Vagina (tissue), 2 donors: Measurements from ENCODE around the gene NPEPPS. TPM values are rescaled to one million over a fixed set of nuclear protein-coding genes. Genes with fewer than 3 reads are reported as not detected.
A peak's percentile ranks its signal among the peaks of the same experiment; 100 is the strongest.

Experiments used
- DNase-seq, 2 donors: peaks; one replicate each; pipeline ENCODE4 v3.0.0-alpha.2; 2017; ENCODE audit errors: extremely low spot score in 2 of 2
- H3K27ac ChIP-seq: fragments of 200-600 bp; sonication (generic); one replicate; pipeline ENCODE4 v1.5.1; 2019
- H3K27me3 ChIP-seq: fragments of 200-600 bp; sonication (generic); one replicate; pipeline ENCODE4 v1.5.1; 2019
- H3K36me3 ChIP-seq, 2 donors: fragments of 200-600 bp; sonication (generic); one replicate each; pipeline ENCODE4 v1.5.1; 2017 to 2019
- H3K4me1 ChIP-seq: fragments of 200-600 bp; sonication (generic); one replicate; pipeline ENCODE4 v1.5.1; 2019
- H3K4me3 ChIP-seq, 2 donors: fragments of 200-600 bp; sonication (generic); 1 replicate in 1 of 2; 2 replicates in 1 of 2; pipeline ENCODE4 v1.5.1; 2016 to 2019
- H3K9me3 ChIP-seq: fragments of 200-600 bp; sonication (generic); one replicate; pipeline ENCODE4 v1.5.1; 2019
- CTCF ChIP-seq, 3 experiments: fragments of 450-650 bp in 2 of 3; fragments of 200-600 bp in 1 of 3; sonication (generic) in 1 of 3; IDR thresholded peaks; one replicate each; pipeline ENCODE4 v1.5.1; 2017 to 2019; ENCODE audit warnings: antibody characterized with exemption in 3 of 3, mild to moderate bottlenecking in 2 of 3, moderate library complexity in 2 of 3
- POLR2A ChIP-seq, 2 donors: fragments of 450-650 bp; IDR thresholded peaks; one replicate each; pipeline ENCODE4 v1.6.1; 2017; ENCODE audit warnings: antibody characterized with exemption in 2 of 2, mild to moderate bottlenecking in 2 of 2, moderate library complexity in 2 of 2
- POLR2AphosphoS5 ChIP-seq, 2 donors: sonication (generic); formaldehyde crosslinking; IDR thresholded peaks; one replicate each; pipeline ENCODE4 v1.9.0; 2017; ENCODE audit warnings: antibody characterized with exemption in 2 of 2, mild to moderate bottlenecking in 2 of 2, low read depth in 1 of 2; ENCODE audit not compliant: insufficient read depth in 1 of 2
- intact Hi-C: fragments of 100-400 bp; cut with DNase I; formaldehyde crosslinking; loops from one replicate; pipeline ENCODE4 v1.15.1; 2023
- total RNA-seq: library from RNA; depleted of rRNA; stranded (reverse); fragments of >200 nt; gene quantifications from one replicate; pipeline ENCODE4 v1.2.3, GENCODE V29; 2016

The NPEPPS gene
- total RNA-seq, 1 donor from 2014 or later, result 121 TPM

- Histone ChIP-seq H3K9me3 (no peaks in the 10 kb centered on the region), H3K4me3 (no peak overlapping the region), H3K27ac (no peak overlapping the region), H3K4me1 (no peaks in the 10 kb centered on the region), H3K36me3 (peaks cover 0 to 73% of the 10 kb centered on the region in 2 donors), H3K27me3 (no peaks in the 10 kb centered on the region)
- TF ChIP-seq POLR2AphosphoS5 (IDR thresholded peaks at IDR 0.05; ENCODE audit: insufficient read depth in 1 of 2, low read depth in 1 of 2), result no peak
- TF ChIP-seq POLR2A (IDR thresholded peaks at IDR 0.05), result no peak
- no peak for TF ChIP-seq CTCF (IDR thresholded peaks at IDR 0.05)
- intact Hi-C loops, result no loop called here
- DNase-seq, result no peak
Measured at GRCh38 chr17:47607481-47607880, 76.6 kb downstream of the NPEPPS start.

- H3K9me3 ChIP-seq, result no peaks in the 10 kb centered on the region
- no peak overlapping the region for H3K4me3 ChIP-seq
- peaks cover 0 to 63% of the 10 kb centered on the region in 2 donors for H3K36me3 ChIP-seq
- intact Hi-C loops, result loop anchor here (10.0 kb wide), 1 partner anchor 117 kb away; no protein-coding TSS in a partner anchor
- H3K4me1 ChIP-seq, result no peaks in the 10 kb centered on the region
- no peak for DNase-seq
- TF ChIP-seq POLR2A (IDR thresholded peaks at IDR 0.05), result no peak
- no peak overlapping the region for H3K27ac ChIP-seq
- no peaks in the 10 kb centered on the region for H3K27me3 ChIP-seq
Measured at GRCh38 chr17:47611372-47612350, 80.8 kb downstream of the NPEPPS start.

- Histone ChIP-seq H3K36me3 (peaks cover 0 to 59% of the 10 kb centered on the region in 2 donors), H3K27ac (peak overlapping the region; percentile 53), H3K9me3 (no peaks in the 10 kb centered on the region), H3K27me3 (no peaks in the 10 kb centered on the region), H3K4me1 (peaks cover under 1% of the 10 kb centered on the region), H3K4me3 (no peak overlapping the region)
- DNase-seq, result no peak
- intact Hi-C loops, result loop anchor here (10.0 kb wide), 1 partner anchor 121 kb away; no protein-coding TSS in a partner anchor
- no peak for TF ChIP-seq POLR2A (IDR thresholded peaks at IDR 0.05)
- peak; percentile 66 to 80 (median 78) for TF ChIP-seq CTCF (IDR thresholded peaks at IDR 0.05)
- peak in 1 of 2 donors; percentile 8 for TF ChIP-seq POLR2AphosphoS5 (IDR thresholded peaks at IDR 0.05; ENCODE audit: insufficient read depth in 1 of 2, low read depth in 1 of 2)
Measured at GRCh38 chr17:47615766-47616424, 85.0 kb downstream of the NPEPPS start.

GRCh38 chr17:47618410-47618809 is 87.5 kb downstream of the NPEPPS start:
- intact Hi-C loops, result loop anchor here (10.0 kb wide), 1 partner anchor 124 kb away; no protein-coding TSS in a partner anchor
- H3K4me3 ChIP-seq, result no peak overlapping the region
- H3K27ac ChIP-seq, result no peak overlapping the region
- DNase-seq, result no peak
- H3K4me1 ChIP-seq, result peaks cover 16% of the 10 kb centered on the region
- TF ChIP-seq POLR2A (IDR thresholded peaks at IDR 0.05), result no peak
- no peak for TF ChIP-seq POLR2AphosphoS5 (IDR thresholded peaks at IDR 0.05; ENCODE audit: insufficient read depth in 1 of 2, low read depth in 1 of 2)
- peaks cover 0 to 54% of the 10 kb centered on the region in 2 donors for H3K36me3 ChIP-seq
- no peaks in the 10 kb centered on the region for H3K27me3 ChIP-seq
- H3K9me3 ChIP-seq, result no peaks in the 10 kb centered on the region

GRCh38 chr17:47620503-47621245 is 89.8 kb downstream of the NPEPPS start:
- intact Hi-C loops, result no loop called here
- Histone ChIP-seq H3K4me1 (peaks cover 16% of the 10 kb centered on the region), H3K4me3 (no peak overlapping the region), H3K36me3 (peaks cover 0 to 43% of the 10 kb centered on the region in 2 donors), H3K27ac (no peak overlapping the region), H3K27me3 (no peaks in the 10 kb centered on the region), H3K9me3 (no peaks in the 10 kb centered on the region)
- DNase-seq, result no peak
- TF ChIP-seq POLR2A (IDR thresholded peaks at IDR 0.05) (no peak), CTCF (IDR thresholded peaks at IDR 0.05) (no peak), POLR2AphosphoS5 (IDR thresholded peaks at IDR 0.05; ENCODE audit: insufficient read depth in 1 of 2, low read depth in 1 of 2) (no peak)
